Activated effector memory CD4-positive, alpha-beta T cell treated with anti-CD3 and anti-CD28 coated beads, Interleukin-2, amount 50 U/mL, for 16 hours (primary cell): ENCODE data around the gene KANSL1.
"Not testable (repeated sequence)": the region's sequence is repeated elsewhere in the genome, so short reads cannot be mapped to it uniquely, and the experiment has no call there.

Source experiments
- DNase-seq: peaks from one replicate; pipeline ENCODE4 v3.0.0-alpha.2; 2020

The KANSL1 gene

GRCh38 chr17:46108550-46109110 lies 84.6 kb downstream of the KANSL1 start:
- DNase-seq: no peak

GRCh38 chr17:46108120-46108519 lies 85.1 kb downstream of the KANSL1 start:
- no peak for DNase-seq

- no peak for DNase-seq
Observed at GRCh38 chr17:46106966-46107644, 86.1 kb downstream of the KANSL1 start.

GRCh38 chr17:46102806-46103205 lies 90.4 kb downstream of the KANSL1 start:
- not testable (repeated sequence) for DNase-seq

GRCh38 chr17:46101785-46102617 lies 91.2 kb downstream of the KANSL1 start:
- DNase-seq: not testable (repeated sequence)

- DNase-seq: no peak
Observed at GRCh38 chr17:46100590-46100989, 92.6 kb downstream of the KANSL1 start.

GRCh38 chr17:46099865-46100264 lies 93.4 kb downstream of the KANSL1 start:
- no peak for DNase-seq

GRCh38 chr17:46097497-46097896 lies 95.7 kb downstream of the KANSL1 start:
- no peak for DNase-seq

- DNase-seq: no peak
Observed at GRCh38 chr17:46092991-46093390, 100.2 kb downstream of the KANSL1 start.

- no peak for DNase-seq
Observed at GRCh38 chr17:46090871-46091270, 102.4 kb downstream of the KANSL1 start.

- no peak for DNase-seq
Observed at GRCh38 chr17:46089389-46089965, 103.8 kb downstream of the KANSL1 start.

- DNase-seq: no peak
Observed at GRCh38 chr17:46088595-46088994, 104.6 kb downstream of the KANSL1 start.

- DNase-seq: not testable (repeated sequence)
Observed at GRCh38 chr17:46087871-46088270, 105.4 kb downstream of the KANSL1 start.

- no peak for DNase-seq
Observed at GRCh38 chr17:46086821-46087220, 106.4 kb downstream of the KANSL1 start.

GRCh38 chr17:46085522-46085921 lies 107.7 kb downstream of the KANSL1 start:
- DNase-seq: no peak

GRCh38 chr17:46082257-46082656 lies 111.0 kb downstream of the KANSL1 start:
- DNase-seq: no peak

GRCh38 chr17:46081018-46081320 lies 112.3 kb downstream of the KANSL1 start:
- DNase-seq: no peak

GRCh38 chr17:46080118-46081017 lies 112.9 kb downstream of the KANSL1 start:
- no peak for DNase-seq

GRCh38 chr17:46078675-46079074 lies 114.6 kb downstream of the KANSL1 start:
- DNase-seq: no peak

- DNase-seq: no peak
Observed at GRCh38 chr17:46074540-46074939, 118.7 kb downstream of the KANSL1 start.

- no peak for DNase-seq
Observed at GRCh38 chr17:46072998-46073397, 120.2 kb downstream of the KANSL1 start.

GRCh38 chr17:46071796-46072195 lies 121.4 kb downstream of the KANSL1 start:
- no peak for DNase-seq

GRCh38 chr17:46064460-46064859 lies 128.8 kb downstream of the KANSL1 start:
- DNase-seq: no peak
